Activated T-helper 2 cell treated with anti-CD3 and anti-CD28 coated beads, Interferon-gamma antibody, Interleukin-2, Interleukin-4, amounts not matched to agents 10 μg/mL and 5 μg/mL and 100 μg/mL, durations not matched to agents 14 hours and 24 hours and 36 hours (primary cell): ENCODE measurements around the gene OR10R2. TPM values are rescaled to one million over a fixed set of nuclear protein-coding genes. Genes with fewer than 3 reads are reported as not detected.

Source experiments
- total RNA-seq: library from RNA; stranded (reverse); gene quantifications from 2 replicates; pipeline ENCODE4 v1.2.3, GENCODE V29; 2022

OR10R2 gene
- total RNA-seq, 1 donor from 2014 or later, result not detected

Other genes starting within 250 kb of the OR10R2 start
- gene CD1A, start 217.8 kb upstream of the OR10R2 start, total RNA-seq, result not detected in 2 replicates
- gene CD1C, start 182.3 kb upstream of the OR10R2 start, total RNA-seq, result 0.46 TPM in 1 of 2 replicates, not detected in the other
- not detected in 2 replicates for gene CD1B, start 140.7 kb upstream of the OR10R2 start, total RNA-seq
- gene CD1E, start 118.3 kb upstream of the OR10R2 start, total RNA-seq, result not detected in 2 replicates
- gene OR10T2, start 72.8 kb upstream of the OR10R2 start, total RNA-seq, result not detected in 2 replicates
- gene OR10K2, start 46.0 kb upstream of the OR10R2 start, total RNA-seq, result not detected in 2 replicates
- gene OR10K1, start 10.4 kb upstream of the OR10R2 start, total RNA-seq, result not detected in 2 replicates
- gene OR6Y1, start 82.2 kb downstream of the OR10R2 start, total RNA-seq, result not detected in 2 replicates
- not detected in 2 replicates for gene OR6P1, start 98.4 kb downstream of the OR10R2 start, total RNA-seq
- not detected in 2 replicates for gene OR10X1, start 107.7 kb downstream of the OR10R2 start, total RNA-seq
- not detected in 2 replicates for gene OR10Z1, start 133.0 kb downstream of the OR10R2 start, total RNA-seq
- 0.02 and 0.30 TPM in 2 replicates for gene SPTA1, start 214.5 kb downstream of the OR10R2 start, total RNA-seq
- gene OR6K2, start 228.4 kb downstream of the OR10R2 start, total RNA-seq, result not detected in 2 replicates
- gene OR6K3, start 248.5 kb downstream of the OR10R2 start, total RNA-seq, result not detected in 2 replicates